Breast epithelium (tissue), 3 donors: ENCODE data around the gene REPS1.

Source experiments
- CTCF ChIP-seq, 3 donors: fragments of 450-650 bp; IDR thresholded peaks; one replicate each; pipeline ENCODE4 v1.5.1; 2016 to 2017; ENCODE audit warnings: antibody characterized with exemption in 3 of 3, mild to moderate bottlenecking in 3 of 3, moderate library complexity in 3 of 3
- POLR2A ChIP-seq: fragments of 450-650 bp; IDR thresholded peaks from one replicate; pipeline ENCODE4 v1.6.1; 2016; ENCODE audit warnings: antibody characterized with exemption, mild to moderate bottlenecking, moderate library complexity

- no peak for TF ChIP-seq POLR2A
- TF ChIP-seq CTCF (IDR thresholded peaks at IDR 0.05), result no peak
Observed at GRCh38 chr6:138965971-138966370, 22.1 kb downstream of the REPS1 start.
